Measurements from ENCODE around the gene TESPA1.
"Not testable (repeated sequence)": the region's sequence is repeated elsewhere in the genome, so short reads cannot be mapped to it uniquely, and the experiment has no call there.

TESPA1 gene

DNA sequence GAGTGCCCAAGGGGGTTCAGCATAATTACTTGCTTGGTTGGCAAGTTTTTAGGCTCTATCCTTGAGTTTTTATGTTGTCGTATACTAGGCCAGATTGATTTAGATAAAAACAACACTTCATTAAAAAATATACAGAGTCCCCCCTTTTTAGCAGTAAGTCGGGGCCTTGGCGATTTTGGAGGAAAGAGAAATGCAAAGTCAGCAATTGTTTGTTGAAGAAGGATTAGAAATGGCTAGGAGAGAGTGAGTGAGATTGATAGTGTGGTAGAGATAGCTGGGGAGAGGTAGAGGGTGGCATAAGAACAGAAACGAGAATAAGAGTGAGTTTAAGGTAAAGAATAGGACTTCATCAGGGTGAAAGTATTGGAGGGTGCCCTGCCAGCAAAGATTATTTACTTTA, 41.3 kb downstream of the TESPA1 start:
- H3K9ac ChIP-seq (ENCODE audit: low read length); H3K27me3 ChIP-seq (replicated peaks; ENCODE audit: control insufficient read depth, insufficient read depth, low read length); H3K9me3 ChIP-seq (ENCODE audit: control insufficient read depth, low read length); H3K36me3 ChIP-seq (ENCODE audit: control insufficient read depth, insufficient read depth, low read length, severe bottlenecking); H3K4me3 ChIP-seq (ENCODE audit: low read length); H3K4me1 ChIP-seq (ENCODE audit: control insufficient read depth, insufficient read depth, low read length); DNase-seq (ENCODE audit: low read depth): not testable (repeated sequence)

DNA sequence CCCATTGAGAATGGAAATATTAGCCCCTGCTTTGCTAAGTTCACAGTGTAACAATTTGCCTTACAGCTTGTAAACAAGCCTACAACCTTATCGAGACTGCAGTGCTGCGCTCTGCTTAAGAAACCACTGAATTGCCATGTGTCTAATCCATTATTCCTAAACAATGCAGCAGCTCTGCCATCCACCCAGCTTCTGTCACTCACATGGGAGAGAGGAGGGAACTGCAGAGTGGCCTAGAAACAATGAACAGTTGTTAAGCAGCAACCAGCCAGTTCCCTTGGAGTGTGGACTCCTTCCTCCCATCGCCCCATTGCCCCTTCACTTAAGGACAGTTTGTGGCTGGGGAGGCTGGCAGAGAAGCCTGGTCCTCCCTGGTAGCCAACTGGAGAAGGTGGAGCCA, 42.9 kb downstream of the TESPA1 start:
- no peaks in the 10 kb centered on the region for H3K36me3 ChIP-seq (ENCODE audit: control insufficient read depth, insufficient read depth, low read length, severe bottlenecking)
- H3K9me3 ChIP-seq (ENCODE audit: control insufficient read depth, low read length) = no peaks in the 10 kb centered on the region
- H3K4me1 ChIP-seq (ENCODE audit: control insufficient read depth, insufficient read depth, low read length) = no peaks in the 10 kb centered on the region
- H3K27me3 ChIP-seq (replicated peaks; ENCODE audit: control insufficient read depth, insufficient read depth, low read length) = no peaks in the 10 kb centered on the region
- no peak for DNase-seq (ENCODE audit: low read depth)
- no peak overlapping the region for H3K9ac ChIP-seq (ENCODE audit: low read length)
- H3K4me3 ChIP-seq (ENCODE audit: low read length) = no peak overlapping the region

DNA sequence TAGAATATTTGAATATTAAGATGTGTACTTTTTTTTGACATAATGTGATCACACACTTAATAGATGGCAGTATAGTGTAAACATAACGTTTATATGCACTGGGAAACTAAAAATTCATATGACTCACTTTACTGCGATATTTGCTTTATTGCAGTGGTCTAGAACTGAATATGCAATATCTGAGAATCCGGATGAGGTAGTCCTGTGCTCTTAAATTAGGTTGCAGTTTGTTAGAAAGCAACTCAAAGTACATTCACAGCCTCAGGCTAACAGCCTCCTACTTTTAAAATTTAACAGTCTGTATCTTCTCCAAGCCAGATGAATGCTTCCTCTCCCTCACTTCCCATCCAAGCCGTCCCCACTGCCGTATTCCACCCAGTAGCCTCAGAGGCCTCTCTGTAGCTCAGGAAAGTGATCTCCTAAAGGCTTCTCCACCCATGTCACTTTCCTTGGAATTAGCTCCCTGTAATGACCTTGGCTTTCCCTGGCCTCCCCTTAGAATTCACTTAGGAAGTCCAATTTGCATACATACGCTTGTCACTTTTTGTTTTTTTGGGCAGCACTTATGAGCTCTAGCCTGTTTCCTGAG, 43.7 kb downstream of the TESPA1 start:
- no peaks in the 10 kb centered on the region for H3K27me3 ChIP-seq (replicated peaks; ENCODE audit: control insufficient read depth, insufficient read depth, low read length)

DNA sequence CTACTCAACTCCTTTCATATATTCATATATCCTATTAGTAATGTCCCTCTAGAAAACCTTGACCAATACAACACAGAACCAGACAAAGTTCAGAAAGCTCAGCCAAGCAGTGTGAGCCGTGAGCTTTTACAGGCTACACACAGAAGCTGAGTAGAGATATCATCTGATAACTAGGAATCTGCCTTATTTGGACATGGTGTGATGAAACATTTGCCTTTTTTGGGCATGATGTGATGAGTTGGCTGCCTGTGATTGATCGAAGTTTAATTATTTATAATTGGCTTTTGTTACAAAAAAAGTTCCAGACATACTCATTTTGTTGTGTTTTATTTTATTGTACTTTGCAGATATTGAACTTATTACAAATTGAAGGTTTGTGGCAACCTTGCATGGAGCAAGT, 46.6 kb downstream of the TESPA1 start:
- no peak for DNase-seq (ENCODE audit: low read depth)
- Histone ChIP-seq H3K4me1 (ENCODE audit: control insufficient read depth, insufficient read depth, low read length) (peaks cover 8% of the 10 kb centered on the region), H3K9me3 (ENCODE audit: control insufficient read depth, low read length) (no peaks in the 10 kb centered on the region), H3K36me3 (ENCODE audit: control insufficient read depth, insufficient read depth, low read length, severe bottlenecking) (no peaks in the 10 kb centered on the region), H3K9ac (ENCODE audit: low read length) (no peak overlapping the region), H3K4me3 (ENCODE audit: low read length) (no peak overlapping the region), H3K27me3 (replicated peaks; ENCODE audit: control insufficient read depth, insufficient read depth, low read length) (no peaks in the 10 kb centered on the region)

More for the DNA sequence above, 43.7 kb downstream of the TESPA1 start:
- no peak overlapping the region for H3K4me3 ChIP-seq (ENCODE audit: low read length)
- H3K36me3 ChIP-seq (ENCODE audit: control insufficient read depth, insufficient read depth, low read length, severe bottlenecking) = no peaks in the 10 kb centered on the region
- H3K9me3 ChIP-seq (ENCODE audit: control insufficient read depth, low read length) = no peaks in the 10 kb centered on the region
- DNase-seq (ENCODE audit: low read depth) = no peak
- peaks cover under 1% of the 10 kb centered on the region for H3K4me1 ChIP-seq (ENCODE audit: control insufficient read depth, insufficient read depth, low read length)
- H3K9ac ChIP-seq (ENCODE audit: low read length) = no peak overlapping the region

DNA sequence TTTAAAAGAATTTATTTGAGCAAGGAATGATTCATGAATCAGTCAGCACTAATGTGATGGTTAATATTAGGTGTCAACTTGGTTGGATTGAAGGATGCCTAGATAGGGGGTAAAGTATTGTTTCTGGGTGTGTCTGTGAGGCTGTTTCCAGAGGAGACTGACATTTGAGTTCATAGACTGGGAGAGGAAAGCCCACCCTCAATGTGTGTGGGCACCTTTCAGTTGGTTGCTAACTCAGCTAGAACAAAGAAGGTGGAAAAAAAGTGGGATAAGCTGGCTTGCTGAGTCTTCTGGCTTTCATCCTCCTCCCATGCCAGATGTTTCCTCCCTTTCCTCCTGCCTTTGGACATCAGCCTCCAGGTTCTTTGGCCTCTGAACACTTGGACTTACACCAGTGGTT, 47.2 kb downstream of the TESPA1 start:
- peaks cover 8% of the 10 kb centered on the region for H3K4me1 ChIP-seq (ENCODE audit: control insufficient read depth, insufficient read depth, low read length)
- H3K27me3 ChIP-seq (replicated peaks; ENCODE audit: control insufficient read depth, insufficient read depth, low read length) = no peaks in the 10 kb centered on the region
- no peak overlapping the region for H3K4me3 ChIP-seq (ENCODE audit: low read length)
- no peak for DNase-seq (ENCODE audit: low read depth)
- no peak overlapping the region for H3K9ac ChIP-seq (ENCODE audit: low read length)
- no peaks in the 10 kb centered on the region for H3K9me3 ChIP-seq (ENCODE audit: control insufficient read depth, low read length)
- H3K36me3 ChIP-seq (ENCODE audit: control insufficient read depth, insufficient read depth, low read length, severe bottlenecking) = no peaks in the 10 kb centered on the region

DNA sequence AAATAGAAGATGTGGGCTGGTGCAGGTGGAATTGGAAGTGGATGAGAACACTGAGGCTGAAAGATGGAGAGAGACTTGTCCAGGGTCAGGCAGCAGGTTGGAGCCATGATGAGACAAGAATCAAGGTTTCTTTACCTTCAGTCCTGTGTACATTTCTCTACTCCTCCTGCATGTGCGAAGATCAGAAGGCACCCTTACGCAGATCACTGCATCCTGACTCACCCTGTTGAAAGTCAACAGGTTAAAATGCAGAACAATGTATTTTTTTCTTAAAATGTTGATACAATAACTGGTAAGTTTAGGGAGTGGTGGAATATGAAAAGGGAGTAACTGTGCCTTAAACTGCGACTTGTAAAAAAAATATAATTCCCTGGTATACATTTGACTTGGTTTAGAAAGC, 47.8 kb downstream of the TESPA1 start:
- Histone ChIP-seq H3K4me3 (ENCODE audit: low read length) (no peak overlapping the region), H3K9ac (ENCODE audit: low read length) (no peak overlapping the region), H3K36me3 (ENCODE audit: control insufficient read depth, insufficient read depth, low read length, severe bottlenecking) (no peaks in the 10 kb centered on the region), H3K27me3 (replicated peaks; ENCODE audit: control insufficient read depth, insufficient read depth, low read length) (no peaks in the 10 kb centered on the region), H3K9me3 (ENCODE audit: control insufficient read depth, low read length) (no peaks in the 10 kb centered on the region), H3K4me1 (ENCODE audit: control insufficient read depth, insufficient read depth, low read length) (peaks cover 8% of the 10 kb centered on the region)
- no peak for DNase-seq (ENCODE audit: low read depth)

DNA sequence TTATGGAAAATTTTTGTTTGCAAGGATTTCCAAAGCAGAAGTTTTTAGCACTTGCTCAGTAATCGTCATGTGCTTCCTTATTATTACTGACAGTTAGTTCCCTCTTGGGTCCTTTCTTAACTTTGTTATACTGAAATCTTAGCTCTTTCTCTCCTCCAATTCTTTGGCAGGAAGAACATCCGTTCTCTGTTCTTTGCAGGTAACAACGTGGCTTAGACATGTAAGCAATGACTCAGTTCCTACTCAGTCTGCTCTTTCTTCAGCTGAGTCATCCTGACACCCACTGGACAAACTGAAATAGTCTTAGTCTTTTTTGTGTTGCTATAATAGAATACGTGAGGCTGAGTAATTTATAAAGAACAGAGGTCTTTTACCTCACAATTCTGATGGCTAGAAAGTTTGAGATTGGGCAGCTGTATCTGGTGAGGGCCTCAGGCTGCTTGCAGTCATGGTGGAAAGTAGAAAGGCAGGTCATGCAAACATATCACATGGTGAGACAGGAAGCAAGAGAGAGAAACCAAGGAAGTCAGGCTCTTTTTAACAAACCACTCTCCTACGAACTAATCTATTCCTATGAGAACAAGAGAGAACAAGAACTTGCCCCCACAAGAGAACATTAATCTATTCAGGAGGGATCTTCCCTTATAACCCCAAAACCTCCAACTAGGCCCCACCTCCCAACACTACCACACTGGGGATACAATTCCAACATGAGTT, 49.2 kb downstream of the TESPA1 start:
- Histone ChIP-seq H3K9ac (ENCODE audit: low read length) (no peak overlapping the region), H3K36me3 (ENCODE audit: control insufficient read depth, insufficient read depth, low read length, severe bottlenecking) (no peaks in the 10 kb centered on the region), H3K4me1 (ENCODE audit: control insufficient read depth, insufficient read depth, low read length) (peaks cover 8% of the 10 kb centered on the region), H3K27me3 (replicated peaks; ENCODE audit: control insufficient read depth, insufficient read depth, low read length) (no peaks in the 10 kb centered on the region), H3K4me3 (ENCODE audit: low read length) (no peak overlapping the region), H3K9me3 (ENCODE audit: control insufficient read depth, low read length) (no peaks in the 10 kb centered on the region)
- peak; percentile 68 for DNase-seq (ENCODE audit: low read depth)

DNA sequence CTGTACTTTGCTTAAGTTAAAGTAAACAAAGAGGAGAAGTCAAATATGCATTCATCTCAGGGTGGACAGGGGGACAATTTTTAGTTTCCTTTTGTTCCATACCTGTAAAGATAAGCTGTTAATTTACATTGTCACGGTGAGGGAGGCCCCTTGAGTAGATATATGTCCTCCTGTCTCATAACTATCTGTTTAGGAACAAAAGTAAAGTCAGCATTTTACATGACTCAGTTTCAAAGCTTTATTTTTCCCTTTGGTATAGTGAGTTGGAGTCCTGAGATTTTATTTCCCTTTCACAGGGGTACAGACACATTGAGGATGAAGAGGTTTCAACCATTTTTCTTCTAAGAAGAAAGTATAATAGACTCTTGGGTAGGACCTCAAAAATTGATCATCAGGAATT, 50.1 kb downstream of the TESPA1 start:
- Histone ChIP-seq H3K9ac (ENCODE audit: low read length) (no peak overlapping the region), H3K4me1 (ENCODE audit: control insufficient read depth, insufficient read depth, low read length) (peaks cover 8% of the 10 kb centered on the region), H3K36me3 (ENCODE audit: control insufficient read depth, insufficient read depth, low read length, severe bottlenecking) (no peaks in the 10 kb centered on the region), H3K4me3 (ENCODE audit: low read length) (no peak overlapping the region), H3K27me3 (replicated peaks; ENCODE audit: control insufficient read depth, insufficient read depth, low read length) (no peaks in the 10 kb centered on the region), H3K9me3 (ENCODE audit: control insufficient read depth, low read length) (no peaks in the 10 kb centered on the region)
- no peak for DNase-seq (ENCODE audit: low read depth)

DNA sequence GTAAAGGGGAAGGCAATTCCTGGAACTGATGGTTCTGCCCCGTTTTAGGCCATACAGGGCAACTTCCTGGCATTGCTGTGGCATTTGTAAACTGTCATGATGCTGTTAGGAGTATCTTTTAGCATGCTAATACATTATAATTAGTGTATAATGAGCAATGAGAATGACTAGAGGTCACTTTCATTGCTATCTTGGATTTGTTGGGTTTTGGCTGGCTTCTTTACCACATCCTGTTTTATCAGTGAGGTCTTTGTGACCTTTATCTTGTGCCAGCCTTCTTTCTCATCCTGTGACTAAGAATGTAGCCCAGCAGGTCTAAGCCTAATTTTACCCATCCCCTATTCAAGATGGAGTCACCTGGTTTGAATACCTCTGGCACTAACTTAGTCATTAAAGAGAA, 51.2 kb downstream of the TESPA1 start:
- no peaks in the 10 kb centered on the region for H3K9me3 ChIP-seq (ENCODE audit: control insufficient read depth, low read length)
- no peaks in the 10 kb centered on the region for H3K27me3 ChIP-seq (replicated peaks; ENCODE audit: control insufficient read depth, insufficient read depth, low read length)
- no peak overlapping the region for H3K9ac ChIP-seq (ENCODE audit: low read length)
- peaks cover 8% of the 10 kb centered on the region for H3K4me1 ChIP-seq (ENCODE audit: control insufficient read depth, insufficient read depth, low read length)
- no peaks in the 10 kb centered on the region for H3K36me3 ChIP-seq (ENCODE audit: control insufficient read depth, insufficient read depth, low read length, severe bottlenecking)
- no peak overlapping the region for H3K4me3 ChIP-seq (ENCODE audit: low read length)
- no peak for DNase-seq (ENCODE audit: low read depth)

DNA sequence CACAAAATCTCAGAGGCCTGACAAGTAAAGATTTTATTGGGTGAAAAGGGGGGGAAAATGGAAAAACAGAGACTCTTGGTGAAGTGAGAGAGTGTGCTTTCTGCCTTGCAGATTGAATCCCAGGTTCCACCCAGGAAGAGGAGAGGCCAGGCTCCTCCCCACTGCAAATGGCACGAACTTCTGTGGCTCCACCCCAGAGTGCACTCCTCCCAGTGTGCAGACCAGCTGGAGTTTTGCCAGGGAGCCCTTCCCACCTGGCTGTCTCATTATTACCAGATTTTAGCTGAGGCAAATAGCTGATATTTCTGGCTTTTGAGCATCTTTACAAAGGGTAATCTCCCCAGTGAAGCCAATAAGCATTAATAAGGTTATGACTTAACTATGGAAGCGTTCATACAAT, 51.9 kb downstream of the TESPA1 start:
- Histone ChIP-seq H3K36me3 (ENCODE audit: control insufficient read depth, insufficient read depth, low read length, severe bottlenecking) (no peaks in the 10 kb centered on the region), H3K4me3 (ENCODE audit: low read length) (no peak overlapping the region), H3K9ac (ENCODE audit: low read length) (no peak overlapping the region), H3K4me1 (ENCODE audit: control insufficient read depth, insufficient read depth, low read length) (peaks cover 8% of the 10 kb centered on the region), H3K9me3 (ENCODE audit: control insufficient read depth, low read length) (no peaks in the 10 kb centered on the region), H3K27me3 (replicated peaks; ENCODE audit: control insufficient read depth, insufficient read depth, low read length) (no peaks in the 10 kb centered on the region)
- no peak for DNase-seq (ENCODE audit: low read depth)

DNA sequence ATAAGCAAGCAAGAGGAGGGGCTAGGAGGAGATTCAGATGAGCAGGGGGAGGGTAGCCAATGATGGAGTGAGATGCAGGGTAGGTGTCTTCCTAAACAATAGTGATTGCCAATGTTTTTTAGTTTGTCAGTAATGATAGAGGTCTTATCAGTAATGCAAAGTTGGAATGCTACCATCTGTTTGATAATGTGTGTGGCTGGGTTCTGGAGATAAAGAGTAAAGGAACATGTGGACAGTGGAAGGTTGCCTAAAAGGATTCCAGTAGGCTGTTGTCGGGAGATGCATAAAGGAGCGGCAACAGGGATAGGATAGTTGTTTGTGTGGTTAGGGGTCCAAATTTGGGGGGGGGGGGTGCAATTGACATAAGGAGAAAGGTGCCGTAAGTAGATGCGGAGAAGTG, 52.5 kb downstream of the TESPA1 start:
- Histone ChIP-seq H3K9me3 (ENCODE audit: control insufficient read depth, low read length) (no peaks in the 10 kb centered on the region), H3K36me3 (ENCODE audit: control insufficient read depth, insufficient read depth, low read length, severe bottlenecking) (no peaks in the 10 kb centered on the region), H3K27me3 (replicated peaks; ENCODE audit: control insufficient read depth, insufficient read depth, low read length) (no peaks in the 10 kb centered on the region), H3K4me1 (ENCODE audit: control insufficient read depth, insufficient read depth, low read length) (peaks cover 8% of the 10 kb centered on the region), H3K9ac (ENCODE audit: low read length) (no peak overlapping the region), H3K4me3 (ENCODE audit: low read length) (no peak overlapping the region)
- DNase-seq (ENCODE audit: low read depth) = no peak

DNA sequence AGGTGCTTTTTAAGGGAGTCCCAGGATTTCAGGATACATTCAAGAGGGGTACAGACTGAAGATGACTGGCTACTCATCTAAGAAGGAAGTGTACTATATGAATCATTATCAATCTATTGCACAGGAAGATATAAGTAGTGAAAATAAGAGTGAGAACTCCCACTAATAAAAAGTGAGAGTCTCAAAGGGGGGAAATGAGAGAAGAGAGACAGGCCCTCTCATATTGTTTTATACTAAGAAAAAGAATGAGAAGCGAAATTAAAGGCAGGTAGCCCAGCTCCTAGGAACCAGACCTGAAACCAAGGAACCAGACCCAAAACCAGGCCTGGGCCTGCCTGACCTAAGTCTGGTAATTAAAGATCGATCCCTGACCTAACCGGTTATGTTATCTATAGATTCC, 54.6 kb downstream of the TESPA1 start:
- H3K4me3 ChIP-seq (ENCODE audit: low read length) = no peak overlapping the region
- no peaks in the 10 kb centered on the region for H3K4me1 ChIP-seq (ENCODE audit: control insufficient read depth, insufficient read depth, low read length)
- no peaks in the 10 kb centered on the region for H3K36me3 ChIP-seq (ENCODE audit: control insufficient read depth, insufficient read depth, low read length, severe bottlenecking)
- DNase-seq (ENCODE audit: low read depth) = no peak
- no peak overlapping the region for H3K9ac ChIP-seq (ENCODE audit: low read length)
- H3K9me3 ChIP-seq (ENCODE audit: control insufficient read depth, low read length) = no peaks in the 10 kb centered on the region
- H3K27me3 ChIP-seq (replicated peaks; ENCODE audit: control insufficient read depth, insufficient read depth, low read length) = no peaks in the 10 kb centered on the region

Data from adipocyte (in vitro differentiated cells).